AG10803 (cell line): ENCODE data around the gene SOSTDC1.

ENCODE experiments used
- DNase-seq: peaks from one replicate; pipeline ENCODE4 v3.0.0; 2010; ENCODE audit warnings: low read depth
- H3K4me3 ChIP-seq: 2 replicates; pipeline ENCODE4 v1.5.1; 2011; ENCODE audit warnings: mild to moderate bottlenecking, low read length, control low read depth
- TF ChIP-seq, protein P1 (sequence below): conservative IDR thresholded peaks from 2 replicates; pipeline ENCODE4 v1.5.1; 2011; ENCODE audit warnings: mild to moderate bottlenecking, low read length, control low read depth, inconsistent platforms

SOSTDC1 gene

DNA sequence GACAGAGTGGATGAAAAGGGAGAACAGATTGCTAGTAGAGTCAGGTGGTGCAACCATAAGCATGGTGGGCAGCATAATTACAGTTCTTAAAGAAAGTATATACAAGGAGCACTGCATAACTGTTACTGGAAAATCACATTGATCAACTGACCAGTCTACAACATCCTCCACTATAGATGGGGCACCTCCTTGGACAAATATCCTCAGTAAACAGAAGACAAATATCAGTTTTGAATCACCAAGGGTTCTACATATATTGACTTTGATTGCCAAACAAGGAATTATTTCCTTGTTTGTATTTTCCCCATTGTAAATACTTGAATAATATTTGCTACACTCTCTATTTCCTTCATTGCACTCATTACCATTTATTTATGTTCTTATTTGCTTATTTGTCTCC lies 26.6 kb downstream of the SOSTDC1 start:
- DNase-seq, result no peak
- H3K4me3 ChIP-seq, result no peak overlapping the region
- TF ChIP-seq, protein P1, sequence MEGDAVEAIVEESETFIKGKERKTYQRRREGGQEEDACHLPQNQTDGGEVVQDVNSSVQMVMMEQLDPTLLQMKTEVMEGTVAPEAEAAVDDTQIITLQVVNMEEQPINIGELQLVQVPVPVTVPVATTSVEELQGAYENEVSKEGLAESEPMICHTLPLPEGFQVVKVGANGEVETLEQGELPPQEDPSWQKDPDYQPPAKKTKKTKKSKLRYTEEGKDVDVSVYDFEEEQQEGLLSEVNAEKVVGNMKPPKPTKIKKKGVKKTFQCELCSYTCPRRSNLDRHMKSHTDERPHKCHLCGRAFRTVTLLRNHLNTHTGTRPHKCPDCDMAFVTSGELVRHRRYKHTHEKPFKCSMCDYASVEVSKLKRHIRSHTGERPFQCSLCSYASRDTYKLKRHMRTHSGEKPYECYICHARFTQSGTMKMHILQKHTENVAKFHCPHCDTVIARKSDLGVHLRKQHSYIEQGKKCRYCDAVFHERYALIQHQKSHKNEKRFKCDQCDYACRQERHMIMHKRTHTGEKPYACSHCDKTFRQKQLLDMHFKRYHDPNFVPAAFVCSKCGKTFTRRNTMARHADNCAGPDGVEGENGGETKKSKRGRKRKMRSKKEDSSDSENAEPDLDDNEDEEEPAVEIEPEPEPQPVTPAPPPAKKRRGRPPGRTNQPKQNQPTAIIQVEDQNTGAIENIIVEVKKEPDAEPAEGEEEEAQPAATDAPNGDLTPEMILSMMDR, result no peak

- TF ChIP-seq, protein P1, result no peak
- no peak for DNase-seq
- no peak overlapping the region for H3K4me3 ChIP-seq
These were observed 29.2 kb downstream of the SOSTDC1 start for GRCh38 chr7:16436306-16436705.

DNA sequence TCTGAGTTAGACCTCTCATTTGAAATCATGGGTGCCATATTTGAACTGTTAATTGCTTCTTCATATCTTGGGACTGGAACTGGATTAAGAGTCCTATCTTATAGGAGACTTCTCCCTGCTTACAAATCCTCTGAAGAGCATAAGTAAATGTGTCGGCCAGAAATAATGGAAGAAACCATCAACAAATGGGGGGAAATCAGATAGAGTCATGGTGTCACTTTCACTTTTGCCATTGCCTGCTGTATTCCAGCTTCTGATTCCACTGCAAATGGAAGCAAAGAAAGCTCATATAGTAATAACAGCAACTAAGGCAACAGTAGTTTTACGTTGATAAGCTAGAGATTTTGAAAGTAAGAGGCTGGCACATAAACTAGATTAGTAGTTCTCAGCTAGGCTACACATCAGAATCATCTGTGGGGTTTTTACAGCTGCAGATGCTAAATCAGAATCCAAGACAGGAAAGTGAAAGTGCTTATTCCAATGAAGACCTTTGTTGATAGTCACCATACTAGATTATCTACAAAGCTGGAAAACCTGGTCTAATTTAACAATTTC lies 31.9 kb downstream of the SOSTDC1 start:
- H3K4me3 ChIP-seq, result no peak overlapping the region
- TF ChIP-seq, protein P1, result no peak
- DNase-seq, result no peak

DNA sequence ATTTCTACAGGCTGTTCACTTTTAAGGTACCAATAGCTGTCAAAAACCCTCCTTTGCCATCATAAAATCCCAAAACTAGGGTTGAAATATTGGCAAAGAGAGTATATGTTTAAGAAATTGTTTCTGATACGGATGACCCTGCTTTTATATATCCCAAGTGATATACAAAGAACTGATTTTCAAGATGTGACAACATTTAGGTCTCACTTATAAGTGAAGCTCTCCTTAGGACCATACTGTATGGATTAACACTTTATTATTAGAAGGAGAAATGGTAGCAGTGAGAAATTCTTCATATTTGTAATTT lies 33.2 kb downstream of the SOSTDC1 start:
- DNase-seq, result no peak
- H3K4me3 ChIP-seq, result no peak overlapping the region
- TF ChIP-seq, protein P1, result no peak

DNA sequence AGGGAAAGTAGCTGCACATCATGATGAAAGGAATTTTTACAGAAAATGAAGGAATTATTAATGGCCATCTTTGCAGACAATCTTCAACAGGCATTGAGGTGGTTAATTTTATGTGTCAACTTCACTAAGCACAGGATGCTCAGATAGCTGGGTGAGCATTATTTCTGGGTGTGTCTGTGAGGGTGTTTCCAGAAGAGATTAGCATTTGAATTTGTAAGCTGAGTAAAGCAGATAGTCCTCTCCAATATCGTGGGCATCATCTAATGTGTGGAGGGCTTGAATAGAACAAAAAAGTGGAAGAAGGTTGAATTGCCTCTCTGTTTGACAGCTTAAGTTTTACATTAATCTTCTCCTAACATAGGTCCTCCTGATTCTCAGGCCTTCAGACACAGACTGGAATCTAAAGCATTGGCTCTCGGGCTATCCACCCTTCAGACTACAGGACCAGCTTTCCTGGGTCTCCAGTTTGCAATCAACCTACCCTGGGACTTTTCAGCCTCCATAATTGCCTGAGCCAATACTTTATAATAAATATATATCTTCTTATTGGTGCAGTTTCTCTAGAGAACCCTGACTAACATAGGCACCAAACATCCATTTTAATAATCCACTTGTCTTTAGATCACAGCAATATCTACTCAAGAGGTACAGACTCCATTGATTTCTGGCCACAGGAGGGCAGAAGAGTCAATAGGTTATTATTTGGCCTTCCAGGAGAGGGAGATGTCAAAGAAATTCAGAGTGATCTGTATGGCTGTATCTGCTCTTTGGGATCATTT lies 33.7 kb downstream of the SOSTDC1 start:
- peak; percentile 14 for DNase-seq
- TF ChIP-seq, protein P1, result peak; percentile 50
- no peak overlapping the region for H3K4me3 ChIP-seq

- no peak overlapping the region for H3K4me3 ChIP-seq
- TF ChIP-seq, protein P1, result no peak
- DNase-seq, result no peak
These were observed 35.4 kb downstream of the SOSTDC1 start for GRCh38 chr7:16430133-16430532.

DNA sequence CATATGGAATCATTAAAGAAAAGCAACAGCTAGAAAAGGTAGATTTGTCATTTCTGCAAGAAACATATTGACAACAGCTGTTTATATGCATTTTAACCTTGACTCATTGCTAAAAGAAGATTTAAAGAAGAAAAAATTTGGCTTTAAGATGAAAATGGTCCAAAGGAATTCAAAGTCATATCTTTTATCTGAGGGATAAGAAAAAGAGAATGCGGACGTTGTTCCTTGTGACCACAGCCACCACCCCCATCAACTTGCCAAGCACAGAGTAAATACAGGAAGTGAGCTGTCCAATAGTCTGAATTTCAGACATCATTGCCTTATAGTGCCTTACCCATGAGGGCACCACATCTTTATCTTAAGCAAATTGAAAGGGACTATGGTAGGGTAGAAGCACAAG lies 36.9 kb downstream of the SOSTDC1 start:
- no peak overlapping the region for H3K4me3 ChIP-seq
- TF ChIP-seq, protein P1, result no peak
- peak; percentile 53 for DNase-seq
